Stimulated activated naive CD8-positive, alpha-beta T cell treated with anti-CD3 and anti-CD28 coated beads, Interleukin-15, Interleukin-2, amounts not matched to agents 100 ng/mL and 50 ng/mL, for 24 hours (primary cell): ENCODE data around the gene CACNA2D4.

Experiments
- H3K27ac Mint-ChIP-seq: one replicate; pipeline ENCODE4 v1.8.0; 2021; ENCODE audit warnings: mild to moderate bottlenecking, mixed read lengths
- H3K27me3 Mint-ChIP-seq: one replicate; pipeline ENCODE4 v1.8.0; 2021; ENCODE audit warnings: mixed read lengths
- H3K36me3 Mint-ChIP-seq: one replicate; pipeline ENCODE4 v1.8.0; 2021; ENCODE audit warnings: low read depth, mixed read lengths
- H3K4me1 Mint-ChIP-seq: one replicate; pipeline ENCODE4 v1.8.0; 2021; ENCODE audit warnings: low read depth, mixed read lengths
- H3K4me3 Mint-ChIP-seq: one replicate; pipeline ENCODE4 v1.8.0; 2021; ENCODE audit warnings: mild to moderate bottlenecking, mixed read lengths
- H3K9me3 Mint-ChIP-seq: one replicate; pipeline ENCODE4 v1.8.0; 2021; ENCODE audit warnings: mixed read lengths

The CACNA2D4 gene

DNA sequence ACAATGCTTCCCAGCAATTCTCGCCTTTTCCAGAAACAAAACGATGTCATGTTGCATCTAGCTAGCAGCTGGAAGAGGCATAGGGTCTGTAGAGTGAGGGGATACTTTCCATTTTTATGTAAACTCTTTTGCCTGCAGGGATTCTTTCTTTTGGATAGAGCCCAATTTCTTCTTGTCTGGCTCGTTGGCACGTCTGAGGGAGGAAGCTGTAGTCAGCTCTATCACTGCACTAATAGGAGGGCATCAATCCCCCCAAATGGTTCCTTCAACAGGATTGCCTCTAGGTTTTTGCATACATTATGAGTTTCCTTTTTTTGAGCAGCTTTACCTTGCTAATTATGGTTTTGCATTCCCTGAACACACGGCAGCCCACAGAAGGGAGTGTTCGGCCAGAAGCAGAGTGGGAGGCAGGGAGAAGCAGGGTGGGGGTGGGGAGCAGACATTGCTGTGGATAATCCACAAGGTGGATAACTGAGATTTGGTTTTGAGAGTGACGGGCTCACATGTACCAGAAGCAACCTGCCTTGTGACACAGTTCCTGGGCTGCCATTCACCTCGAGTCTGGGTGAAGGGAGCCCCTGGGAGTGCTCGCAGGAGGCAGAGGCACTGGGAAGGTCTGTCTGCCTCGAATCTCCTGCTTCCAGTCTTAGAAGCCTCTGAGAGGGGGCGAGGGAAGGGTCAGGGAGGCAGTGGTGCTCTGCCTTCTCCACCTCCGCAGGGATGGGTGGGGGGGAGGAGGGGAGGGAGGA lies 73.6 kb downstream of the CACNA2D4 start:
- H3K27me3 Mint-ChIP-seq = peaks cover 4% of the 10 kb centered on the region
- H3K4me3 Mint-ChIP-seq = no peak overlapping the region
- peaks cover 12% of the 10 kb centered on the region for H3K4me1 Mint-ChIP-seq
- no peaks in the 10 kb centered on the region for H3K36me3 Mint-ChIP-seq
- H3K9me3 Mint-ChIP-seq = no peaks in the 10 kb centered on the region
- H3K27ac Mint-ChIP-seq = no peak overlapping the region

- Mint-ChIP-seq H3K4me3 (no peak overlapping the region), H3K4me1 (peaks cover 12% of the 10 kb centered on the region), H3K9me3 (no peaks in the 10 kb centered on the region), H3K27ac (no peak overlapping the region), H3K36me3 (no peaks in the 10 kb centered on the region), H3K27me3 (peaks cover 4% of the 10 kb centered on the region)
Observed at GRCh38 chr12:1844223-1844622, 74.2 kb downstream of the CACNA2D4 start.

DNA sequence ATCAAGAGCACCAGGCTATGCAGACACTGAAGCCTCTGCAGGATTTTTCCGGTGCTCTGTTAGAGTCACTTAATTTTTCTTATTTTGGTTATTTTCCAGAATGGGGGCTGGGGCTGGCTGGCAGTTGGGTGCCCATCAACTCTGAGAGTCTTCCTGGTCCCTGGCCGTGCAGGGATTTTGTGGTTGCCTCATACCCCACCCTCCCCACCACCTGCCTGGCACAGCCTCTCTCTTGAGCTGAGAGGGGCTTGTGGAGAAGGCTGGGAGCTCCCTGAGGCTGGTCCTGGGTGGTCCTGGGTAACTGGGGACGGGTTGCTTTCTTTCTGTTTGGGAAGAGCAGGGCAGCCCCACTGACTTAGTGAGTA lies 74.8 kb downstream of the CACNA2D4 start:
- Mint-ChIP-seq H3K27ac (no peak overlapping the region), H3K4me3 (no peak overlapping the region), H3K27me3 (peaks cover 4% of the 10 kb centered on the region), H3K9me3 (no peaks in the 10 kb centered on the region), H3K4me1 (peaks cover 12% of the 10 kb centered on the region), H3K36me3 (no peaks in the 10 kb centered on the region)

DNA sequence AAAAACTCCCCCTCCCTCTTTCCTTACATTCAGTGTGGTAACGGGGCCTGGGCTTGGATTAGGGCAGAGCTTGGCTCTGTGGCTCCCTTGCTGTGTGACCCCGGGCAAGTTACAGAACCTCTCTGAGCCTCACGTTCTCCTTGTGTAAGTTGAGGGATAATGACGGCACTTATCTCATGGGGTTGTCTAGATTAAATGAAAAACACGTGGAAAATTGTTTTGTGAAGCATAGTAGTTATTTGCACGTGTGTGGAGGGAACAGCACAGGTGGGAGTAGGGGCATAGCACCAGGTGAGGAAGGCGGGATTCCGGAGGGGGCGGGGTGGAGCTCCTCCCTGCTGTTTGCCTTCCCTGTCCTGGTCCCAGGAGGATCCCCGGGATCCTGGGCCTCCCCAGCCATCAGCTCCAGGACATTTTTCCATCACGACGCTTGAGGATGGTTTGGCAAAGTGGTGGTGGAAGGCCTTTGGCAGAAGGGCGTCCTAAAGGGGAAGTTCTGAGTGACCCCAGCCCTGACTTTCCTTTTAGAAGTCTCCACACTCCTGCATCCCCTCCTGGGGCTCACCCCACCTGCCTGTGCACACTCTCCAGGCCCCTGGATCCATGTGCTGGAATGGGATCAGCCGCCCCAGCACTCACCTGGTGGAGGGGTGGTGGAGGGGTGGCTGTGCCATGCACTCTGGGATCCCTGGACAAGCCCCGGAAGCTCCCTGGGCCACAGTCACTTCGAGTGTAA lies 75.4 kb downstream of the CACNA2D4 start:
- Mint-ChIP-seq H3K36me3 (no peaks in the 10 kb centered on the region), H3K27ac (no peak overlapping the region), H3K27me3 (peaks cover 4% of the 10 kb centered on the region), H3K4me1 (peaks cover 12% of the 10 kb centered on the region), H3K9me3 (no peaks in the 10 kb centered on the region), H3K4me3 (no peak overlapping the region)

DNA sequence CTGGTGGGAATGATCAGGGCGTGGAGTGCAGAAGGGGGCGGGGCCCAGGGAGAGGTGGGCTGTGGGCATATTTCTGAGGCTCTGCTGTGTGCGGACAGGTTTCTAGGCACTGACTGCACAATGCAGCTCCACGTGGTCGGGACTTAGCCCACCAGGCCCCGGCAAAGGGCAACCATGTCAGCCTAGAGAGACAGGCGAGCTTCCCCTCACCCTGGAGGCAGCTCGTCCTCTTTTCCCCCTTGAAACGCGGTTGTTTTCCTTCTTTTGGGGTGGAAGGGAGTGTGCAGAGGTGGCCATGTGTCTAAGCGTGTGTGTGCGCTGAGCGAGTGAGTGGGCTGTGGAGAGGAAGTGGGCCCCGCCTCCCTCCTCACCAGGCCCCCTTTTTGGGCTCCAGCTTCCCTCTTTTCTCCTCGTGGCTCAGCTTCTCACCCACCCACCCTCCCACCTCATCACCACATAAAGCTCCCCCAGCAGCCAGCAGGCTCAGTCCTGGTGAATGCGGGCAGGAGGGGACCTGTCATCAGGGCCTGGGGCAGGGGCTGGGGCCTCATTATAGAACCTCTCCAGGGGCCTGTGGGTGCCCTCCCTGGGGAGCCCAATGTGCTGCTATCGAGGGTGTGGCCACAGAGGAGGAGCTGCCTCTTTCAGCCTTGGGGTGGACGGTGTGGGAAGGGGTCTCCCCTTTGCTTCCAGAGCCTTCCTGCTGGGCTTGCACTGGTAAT lies 76.1 kb downstream of the CACNA2D4 start:
- Mint-ChIP-seq H3K4me1 (peaks cover 12% of the 10 kb centered on the region), H3K27ac (peak overlapping the region; percentile 16), H3K36me3 (no peaks in the 10 kb centered on the region), H3K27me3 (peaks cover 4% of the 10 kb centered on the region), H3K4me3 (no peak overlapping the region), H3K9me3 (no peaks in the 10 kb centered on the region)

DNA sequence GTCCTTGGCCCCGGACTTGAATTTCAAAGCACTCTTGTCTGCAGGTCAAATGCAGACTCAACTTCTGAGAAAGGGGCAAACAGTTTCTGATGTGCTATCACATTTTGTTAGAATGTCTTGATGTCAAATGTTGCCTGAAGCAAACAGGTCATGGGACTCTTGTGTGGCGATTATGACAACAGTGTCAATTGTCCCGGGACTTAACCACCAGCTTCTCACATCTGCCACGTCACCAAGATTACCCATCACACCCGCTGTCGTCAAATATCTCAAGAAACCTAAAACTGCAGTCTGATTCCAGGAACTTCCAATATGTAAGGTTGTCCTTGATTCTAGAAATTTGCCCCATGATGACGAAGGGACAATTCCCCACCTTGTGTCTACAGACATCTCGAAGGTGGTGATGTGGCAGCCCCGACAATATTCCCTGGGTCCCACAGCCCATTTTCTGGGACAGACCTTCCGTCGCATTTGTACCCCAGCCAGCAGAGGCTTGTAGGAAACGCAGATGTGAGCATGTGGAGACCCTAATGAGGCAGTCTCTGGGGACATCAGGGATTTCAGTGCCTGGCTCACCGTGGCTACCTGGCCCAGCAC lies 76.8 kb downstream of the CACNA2D4 start:
- H3K4me1 Mint-ChIP-seq = peaks cover 12% of the 10 kb centered on the region

GRCh38 chr12:1840981-1841425 lies 77.4 kb downstream of the CACNA2D4 start:
- Mint-ChIP-seq H3K4me3 (no peak overlapping the region), H3K27ac (no peak overlapping the region), H3K9me3 (no peaks in the 10 kb centered on the region), H3K27me3 (peaks cover 4% of the 10 kb centered on the region), H3K4me1 (peaks cover 12% of the 10 kb centered on the region), H3K36me3 (no peaks in the 10 kb centered on the region)

More for the DNA sequence above, 76.8 kb downstream of the CACNA2D4 start:
- Mint-ChIP-seq H3K27me3 (peaks cover 4% of the 10 kb centered on the region), H3K9me3 (no peaks in the 10 kb centered on the region), H3K36me3 (no peaks in the 10 kb centered on the region), H3K27ac (peak overlapping the region; percentile 16), H3K4me3 (no peak overlapping the region)

DNA sequence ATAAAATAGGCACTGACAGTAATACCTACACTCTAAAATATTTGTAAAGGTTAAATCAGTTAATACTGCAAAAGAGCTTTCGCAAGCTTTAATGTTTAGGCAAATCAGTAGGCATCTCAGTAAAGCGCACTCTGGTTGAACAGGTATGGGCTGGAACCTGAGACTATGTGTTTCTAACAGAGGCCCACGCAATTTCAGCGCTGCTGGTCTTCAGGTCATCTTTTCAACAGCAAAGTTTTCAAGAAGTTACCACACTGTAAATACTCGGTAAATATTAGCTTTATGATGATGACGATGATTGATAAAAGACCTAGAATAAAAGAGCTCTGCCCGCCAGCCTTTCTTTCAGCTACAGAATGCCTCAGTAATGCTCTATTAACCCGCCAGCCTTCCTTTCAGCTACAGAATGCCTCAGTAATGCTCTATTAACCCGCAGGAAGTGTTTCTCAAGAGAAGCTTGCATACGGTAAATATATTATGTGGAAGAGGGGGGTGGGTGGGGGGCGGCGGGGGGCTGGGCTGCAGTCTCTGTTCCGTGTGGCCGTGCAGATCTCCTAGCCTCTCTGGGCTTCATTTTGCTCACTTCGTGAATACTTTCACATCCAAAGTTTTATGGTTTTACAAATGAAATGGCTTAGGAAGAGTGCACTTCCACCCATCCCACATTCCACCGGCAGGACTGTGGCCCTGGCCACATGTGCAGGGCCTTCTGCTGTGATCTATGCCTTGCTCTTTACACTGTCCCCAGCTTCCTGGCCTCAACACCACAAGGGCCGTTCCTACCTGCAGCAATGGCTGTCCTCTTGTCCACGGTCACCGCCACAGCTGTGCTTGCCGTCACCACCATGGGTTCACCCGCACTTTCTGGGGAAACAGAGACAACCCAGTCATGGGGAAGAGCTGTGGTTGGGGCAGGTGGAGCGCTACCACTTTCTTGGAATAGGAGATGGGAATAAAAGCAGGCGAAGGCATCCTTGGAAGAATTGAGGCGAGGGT lies 78.2 kb downstream of the CACNA2D4 start:
- Mint-ChIP-seq H3K9me3 (no peaks in the 10 kb centered on the region), H3K4me3 (no peak overlapping the region), H3K27me3 (peaks cover 4% of the 10 kb centered on the region), H3K36me3 (no peaks in the 10 kb centered on the region), H3K27ac (no peak overlapping the region), H3K4me1 (peaks cover 12% of the 10 kb centered on the region)

DNA sequence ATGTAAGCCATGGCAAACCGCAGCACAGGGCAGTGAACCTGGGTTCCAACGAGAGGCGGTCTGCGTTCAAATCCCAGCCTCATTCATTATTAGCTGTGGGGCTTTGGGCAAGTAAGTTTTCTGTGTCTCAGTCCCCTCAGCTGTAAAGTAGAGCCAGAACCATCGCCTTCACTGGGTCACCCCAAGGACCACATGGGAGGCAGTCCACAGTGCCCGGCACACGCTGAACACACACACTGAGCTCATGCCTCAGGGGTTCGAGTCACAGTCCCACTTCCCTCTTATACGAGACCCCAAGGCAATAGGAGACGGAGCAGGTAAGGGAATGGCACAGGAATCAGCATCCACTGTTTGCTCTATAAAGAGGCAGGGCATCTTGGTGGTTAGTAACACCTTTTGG lies 79.0 kb downstream of the CACNA2D4 start:
- H3K36me3 Mint-ChIP-seq = no peaks in the 10 kb centered on the region
- H3K4me3 Mint-ChIP-seq = no peak overlapping the region
- peaks cover 12% of the 10 kb centered on the region for H3K4me1 Mint-ChIP-seq
- peaks cover 4% of the 10 kb centered on the region for H3K27me3 Mint-ChIP-seq
- no peaks in the 10 kb centered on the region for H3K9me3 Mint-ChIP-seq
- H3K27ac Mint-ChIP-seq = no peak overlapping the region

GRCh38 chr12:1838994-1839365 lies 79.5 kb downstream of the CACNA2D4 start:
- Mint-ChIP-seq H3K4me1 (peaks cover 12% of the 10 kb centered on the region), H3K27ac (no peak overlapping the region), H3K36me3 (no peaks in the 10 kb centered on the region), H3K9me3 (no peaks in the 10 kb centered on the region), H3K27me3 (peaks cover 4% of the 10 kb centered on the region), H3K4me3 (no peak overlapping the region)

GRCh38 chr12:1838205-1838993 lies 80.1 kb downstream of the CACNA2D4 start:
- peaks cover 12% of the 10 kb centered on the region for H3K4me1 Mint-ChIP-seq
- no peaks in the 10 kb centered on the region for H3K9me3 Mint-ChIP-seq
- H3K27me3 Mint-ChIP-seq = peaks cover 6% of the 10 kb centered on the region
- no peak overlapping the region for H3K4me3 Mint-ChIP-seq
- H3K36me3 Mint-ChIP-seq = no peaks in the 10 kb centered on the region
- H3K27ac Mint-ChIP-seq = no peak overlapping the region

- Mint-ChIP-seq H3K9me3 (no peaks in the 10 kb centered on the region), H3K27ac (no peak overlapping the region), H3K36me3 (no peaks in the 10 kb centered on the region), H3K4me3 (no peak overlapping the region), H3K4me1 (peaks cover 8% of the 10 kb centered on the region), H3K27me3 (peaks cover 7% of the 10 kb centered on the region)
Observed at GRCh38 chr12:1837541-1838204, 80.8 kb downstream of the CACNA2D4 start.

DNA sequence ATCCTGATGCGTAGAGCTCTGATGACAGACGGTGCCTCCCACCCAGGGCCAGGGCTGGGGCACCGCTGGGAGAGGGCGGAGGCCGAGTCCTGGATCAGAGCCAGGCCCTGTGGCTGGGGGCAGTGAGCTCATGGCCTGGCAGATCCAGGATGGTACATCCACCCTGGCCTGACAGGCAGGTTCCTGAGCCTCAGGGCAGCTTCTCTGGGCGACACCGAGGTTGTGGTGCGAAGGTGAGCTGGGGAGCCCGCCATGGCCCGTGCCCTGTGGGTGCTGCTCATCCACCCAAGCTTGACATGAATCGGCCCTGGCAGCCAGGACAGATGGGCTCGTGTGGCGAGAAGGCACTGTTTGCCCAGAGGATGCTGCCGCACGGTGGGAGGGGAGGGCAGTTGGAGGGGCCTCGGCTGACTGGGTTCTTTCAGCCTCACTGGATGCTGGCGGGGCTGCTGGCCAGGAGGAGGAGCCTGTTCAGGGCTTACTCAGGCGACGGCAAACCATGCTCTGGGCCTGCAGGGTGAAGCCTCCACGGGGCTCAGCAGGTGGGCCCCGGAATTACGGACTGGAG lies 81.5 kb downstream of the CACNA2D4 start:
- Mint-ChIP-seq H3K4me3 (no peak overlapping the region), H3K36me3 (no peaks in the 10 kb centered on the region), H3K9me3 (no peaks in the 10 kb centered on the region), H3K27ac (no peak overlapping the region), H3K4me1 (peaks cover 6% of the 10 kb centered on the region), H3K27me3 (peaks cover 12% of the 10 kb centered on the region)
